HepG2 (cell line): Measurements from ENCODE around the gene UQCRC1.

Source experiments
- EZH2 ChIP-seq: conservative IDR thresholded peaks from 2 replicates; pipeline ENCODE4 v1.6.1; 2012; ENCODE audit warnings: mild to moderate bottlenecking, low read depth, low read length, moderate library complexity
- JUN ChIP-seq: sonication (generic); formaldehyde crosslinking; IDR thresholded peaks from 2 replicates; pipeline ENCODE4 v1.4.0; 2020; ENCODE audit warnings: mild to moderate bottlenecking, missing genetic modification reagents
- JUNB ChIP-seq: sonication (generic); formaldehyde crosslinking; IDR thresholded peaks from 2 replicates; pipeline ENCODE4 v1.8.0; 2022; ENCODE audit warnings: missing genetic modification reagents, mild to moderate bottlenecking, borderline replicate concordance
- SOX6 ChIP-seq, 2 experiments: fragments of 450-650 bp in 1 of 2; sonication (generic) in 1 of 2; formaldehyde crosslinking in 1 of 2; IDR thresholded peaks; 2 replicates each; pipeline versions ENCODE4 v1.4.0 to v1.6.1; 2017 to 2020; ENCODE audit warnings: antibody characterized with exemption in 1 of 2, mild to moderate bottlenecking in 1 of 2, missing genetic modification reagents in 1 of 2
- ZBTB49 ChIP-seq: sonication (generic); formaldehyde crosslinking; IDR thresholded peaks from 2 replicates; pipeline ENCODE4 v1.4.0; 2020; ENCODE audit warnings: missing genetic modification reagents, borderline replicate concordance
- ZNF430 ChIP-seq: sonication (generic); formaldehyde crosslinking; IDR thresholded peaks from 2 replicates; pipeline ENCODE4 v1.9.0; 2021; ENCODE audit warnings: mild to moderate bottlenecking, missing genetic modification reagents
- ZNF768 ChIP-seq: sonication (generic); formaldehyde crosslinking; IDR thresholded peaks from 2 replicates; pipeline ENCODE4 v1.4.0; 2020; ENCODE audit warnings: missing genetic modification reagents
- TF ChIP-seq, protein P1 (sequence below): sonication (generic); formaldehyde crosslinking; IDR thresholded peaks from 2 replicates; pipeline ENCODE4 v1.8.1; 2023; ENCODE audit warnings: missing genetic modification reagents, inconsistent platforms, borderline replicate concordance
- TF ChIP-seq, protein P2 (sequence below): sonication (generic); formaldehyde crosslinking; IDR thresholded peaks from 2 replicates; pipeline ENCODE4 v1.8.1; 2022; ENCODE audit warnings: mild to moderate bottlenecking, missing genetic modification reagents
- TF ChIP-seq, protein P3 (sequence below): sonication (generic); formaldehyde crosslinking; IDR thresholded peaks from 2 replicates; pipeline ENCODE4 v1.4.0; 2020; ENCODE audit warnings: missing genetic modification reagents

- TF ChIP-seq ZNF768, result no peak
- TF ChIP-seq ZBTB49 (CRISPR knock-in tag), result no peak
- TF ChIP-seq, protein P1, sequence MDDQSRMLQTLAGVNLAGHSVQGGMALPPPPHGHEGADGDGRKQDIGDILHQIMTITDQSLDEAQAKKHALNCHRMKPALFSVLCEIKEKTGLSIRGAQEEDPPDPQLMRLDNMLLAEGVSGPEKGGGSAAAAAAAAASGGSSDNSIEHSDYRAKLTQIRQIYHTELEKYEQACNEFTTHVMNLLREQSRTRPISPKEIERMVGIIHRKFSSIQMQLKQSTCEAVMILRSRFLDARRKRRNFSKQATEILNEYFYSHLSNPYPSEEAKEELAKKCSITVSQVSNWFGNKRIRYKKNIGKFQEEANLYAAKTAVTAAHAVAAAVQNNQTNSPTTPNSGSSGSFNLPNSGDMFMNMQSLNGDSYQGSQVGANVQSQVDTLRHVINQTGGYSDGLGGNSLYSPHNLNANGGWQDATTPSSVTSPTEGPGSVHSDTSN, result no peak
- no peak for TF ChIP-seq JUN (CRISPR knock-in tag)
- TF ChIP-seq JUNB (CRISPR knock-in tag), result no peak
- TF ChIP-seq, protein P2, sequence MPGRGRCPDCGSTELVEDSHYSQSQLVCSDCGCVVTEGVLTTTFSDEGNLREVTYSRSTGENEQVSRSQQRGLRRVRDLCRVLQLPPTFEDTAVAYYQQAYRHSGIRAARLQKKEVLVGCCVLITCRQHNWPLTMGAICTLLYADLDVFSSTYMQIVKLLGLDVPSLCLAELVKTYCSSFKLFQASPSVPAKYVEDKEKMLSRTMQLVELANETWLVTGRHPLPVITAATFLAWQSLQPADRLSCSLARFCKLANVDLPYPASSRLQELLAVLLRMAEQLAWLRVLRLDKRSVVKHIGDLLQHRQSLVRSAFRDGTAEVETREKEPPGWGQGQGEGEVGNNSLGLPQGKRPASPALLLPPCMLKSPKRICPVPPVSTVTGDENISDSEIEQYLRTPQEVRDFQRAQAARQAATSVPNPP, result no peak
- TF ChIP-seq, protein P3, sequence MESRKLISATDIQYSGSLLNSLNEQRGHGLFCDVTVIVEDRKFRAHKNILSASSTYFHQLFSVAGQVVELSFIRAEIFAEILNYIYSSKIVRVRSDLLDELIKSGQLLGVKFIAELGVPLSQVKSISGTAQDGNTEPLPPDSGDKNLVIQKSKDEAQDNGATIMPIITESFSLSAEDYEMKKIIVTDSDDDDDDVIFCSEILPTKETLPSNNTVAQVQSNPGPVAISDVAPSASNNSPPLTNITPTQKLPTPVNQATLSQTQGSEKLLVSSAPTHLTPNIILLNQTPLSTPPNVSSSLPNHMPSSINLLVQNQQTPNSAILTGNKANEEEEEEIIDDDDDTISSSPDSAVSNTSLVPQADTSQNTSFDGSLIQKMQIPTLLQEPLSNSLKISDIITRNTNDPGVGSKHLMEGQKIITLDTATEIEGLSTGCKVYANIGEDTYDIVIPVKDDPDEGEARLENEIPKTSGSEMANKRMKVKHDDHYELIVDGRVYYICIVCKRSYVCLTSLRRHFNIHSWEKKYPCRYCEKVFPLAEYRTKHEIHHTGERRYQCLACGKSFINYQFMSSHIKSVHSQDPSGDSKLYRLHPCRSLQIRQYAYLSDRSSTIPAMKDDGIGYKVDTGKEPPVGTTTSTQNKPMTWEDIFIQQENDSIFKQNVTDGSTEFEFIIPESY (CRISPR knock-in tag), result no peak
- TF ChIP-seq ZNF430, result no peak
- TF ChIP-seq EZH2, result no peak
- no peak for TF ChIP-seq SOX6 (IDR thresholded peaks at IDR 0.05)
- no peak for TF ChIP-seq SOX6 (CRISPR knock-in tag; IDR thresholded peaks at IDR 0.05)
Observed at GRCh38 chr3:48655606-48656005, 46.2 kb upstream of the UQCRC1 start.
